Tibial artery (tissue), 4 donors: ENCODE measurements around the gene FCHO2.
"Not testable (repeated sequence)": the region's sequence is repeated elsewhere in the genome, so short reads cannot be mapped to it uniquely, and the experiment has no call there.

ENCODE experiments used
- DNase-seq, 2 donors: peaks; one replicate each; pipeline ENCODE4 v3.0.0-alpha.2; 2019
- H3K27ac ChIP-seq, 2 donors: fragments of 200-600 bp; sonication (generic) in 1 of 2; 1 replicate in 1 of 2; 2 replicates in 1 of 2; pipeline ENCODE4 v1.5.1; 2018 to 2019; ENCODE audit warnings: mild to moderate bottlenecking in 1 of 2
- H3K27me3 ChIP-seq, 2 donors: fragments of 200-600 bp; sonication (generic) in 1 of 2; one replicate each; pipeline versions ENCODE4 v1.5.1 to v1.6.0; 2016 to 2019
- H3K36me3 ChIP-seq, 3 donors: fragments of 200-600 bp; sonication (generic) in 2 of 3; one replicate each; pipeline ENCODE4 v1.5.1; 2016 to 2019; ENCODE audit warnings: mild to moderate bottlenecking in 2 of 3
- H3K4me1 ChIP-seq, 4 donors: fragments of 200-600 bp; sonication (generic) in 2 of 4; 1 replicate in 3 of 4; 2 replicates in 1 of 4; pipeline ENCODE4 v1.5.1; 2016 to 2019
- H3K4me3 ChIP-seq, 2 donors: fragments of 200-600 bp; sonication (generic) in 1 of 2; 1 replicate in 1 of 2; 2 replicates in 1 of 2; pipeline ENCODE4 v1.5.1; 2018 to 2019; ENCODE audit warnings: mild to moderate bottlenecking in 2 of 2
- H3K9me3 ChIP-seq, 3 donors: fragments of 200-600 bp; sonication (generic) in 1 of 3; one replicate each; pipeline ENCODE4 v1.5.1; 2016 to 2019
- intact Hi-C: fragments of 100-400 bp; cut with DNase I; formaldehyde crosslinking; loops from one replicate; pipeline ENCODE4 v1.15.0; 2023; ENCODE audit warnings: low total_unique reads
- TF ChIP-seq, protein P1 (sequence below), 2 experiments: fragments of 200-600 bp in 1 of 2; fragments of 450-650 bp in 1 of 2; IDR thresholded peaks; one replicate each; pipeline ENCODE4 v1.5.1; 2017 to 2019; ENCODE audit warnings: antibody characterized with exemption in 2 of 2, mild to moderate bottlenecking in 1 of 2, moderate library complexity in 1 of 2

FCHO2 gene

DNA sequence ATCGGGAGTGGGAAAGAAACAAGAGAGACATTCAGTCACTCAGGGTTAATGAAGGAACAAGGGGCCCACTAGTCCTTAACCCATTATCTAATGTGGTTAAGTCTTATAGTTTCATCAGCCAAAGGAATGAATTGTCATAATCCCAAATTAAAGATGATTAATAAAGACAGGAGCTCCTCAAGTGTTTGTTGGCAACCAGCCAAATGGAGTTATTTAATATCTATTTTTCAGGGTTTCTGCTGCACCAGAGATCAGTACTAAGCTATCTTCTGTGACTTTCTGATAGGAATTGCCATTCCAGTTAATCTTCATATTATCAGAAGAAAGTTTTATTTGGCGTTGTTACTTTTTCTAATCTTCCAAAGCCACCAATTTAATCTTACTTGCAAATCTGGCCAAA, 34.0 kb upstream of the FCHO2 start:
- TF ChIP-seq, protein P1, sequence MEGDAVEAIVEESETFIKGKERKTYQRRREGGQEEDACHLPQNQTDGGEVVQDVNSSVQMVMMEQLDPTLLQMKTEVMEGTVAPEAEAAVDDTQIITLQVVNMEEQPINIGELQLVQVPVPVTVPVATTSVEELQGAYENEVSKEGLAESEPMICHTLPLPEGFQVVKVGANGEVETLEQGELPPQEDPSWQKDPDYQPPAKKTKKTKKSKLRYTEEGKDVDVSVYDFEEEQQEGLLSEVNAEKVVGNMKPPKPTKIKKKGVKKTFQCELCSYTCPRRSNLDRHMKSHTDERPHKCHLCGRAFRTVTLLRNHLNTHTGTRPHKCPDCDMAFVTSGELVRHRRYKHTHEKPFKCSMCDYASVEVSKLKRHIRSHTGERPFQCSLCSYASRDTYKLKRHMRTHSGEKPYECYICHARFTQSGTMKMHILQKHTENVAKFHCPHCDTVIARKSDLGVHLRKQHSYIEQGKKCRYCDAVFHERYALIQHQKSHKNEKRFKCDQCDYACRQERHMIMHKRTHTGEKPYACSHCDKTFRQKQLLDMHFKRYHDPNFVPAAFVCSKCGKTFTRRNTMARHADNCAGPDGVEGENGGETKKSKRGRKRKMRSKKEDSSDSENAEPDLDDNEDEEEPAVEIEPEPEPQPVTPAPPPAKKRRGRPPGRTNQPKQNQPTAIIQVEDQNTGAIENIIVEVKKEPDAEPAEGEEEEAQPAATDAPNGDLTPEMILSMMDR (IDR thresholded peaks at IDR 0.05), result no peak
- H3K9me3 ChIP-seq, result no peaks in the 10 kb centered on the region
- H3K4me1 ChIP-seq, result no peaks in the 10 kb centered on the region
- H3K27me3 ChIP-seq, result no peaks in the 10 kb centered on the region
- intact Hi-C loops, result no loop called here
- no peak overlapping the region for H3K4me3 ChIP-seq
- DNase-seq, result no peak
- H3K27ac ChIP-seq, result no peak overlapping the region
- no peaks in the 10 kb centered on the region for H3K36me3 ChIP-seq

DNA sequence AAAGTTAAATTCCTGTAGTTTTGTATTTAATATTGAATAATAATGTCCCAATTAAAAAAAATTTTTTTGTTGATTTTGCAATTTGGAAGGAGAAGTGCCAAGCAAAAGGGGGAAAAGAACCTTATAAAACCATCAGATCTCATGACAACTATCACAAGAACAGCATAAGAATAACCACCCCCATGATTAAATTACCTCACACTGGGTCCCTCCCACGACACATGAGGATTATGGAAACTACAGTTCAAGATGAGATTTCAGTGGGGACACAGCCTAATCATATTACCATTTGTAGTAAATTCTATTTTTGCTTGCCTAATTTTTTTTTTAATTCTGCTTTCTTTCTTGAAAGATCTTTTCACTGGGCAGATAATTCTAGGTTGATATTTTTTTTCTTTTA, 33.4 kb upstream of the FCHO2 start:
- H3K4me1 ChIP-seq, result no peaks in the 10 kb centered on the region
- intact Hi-C loops, result no loop called here
- TF ChIP-seq, protein P1 (IDR thresholded peaks at IDR 0.05), result no peak

DNA sequence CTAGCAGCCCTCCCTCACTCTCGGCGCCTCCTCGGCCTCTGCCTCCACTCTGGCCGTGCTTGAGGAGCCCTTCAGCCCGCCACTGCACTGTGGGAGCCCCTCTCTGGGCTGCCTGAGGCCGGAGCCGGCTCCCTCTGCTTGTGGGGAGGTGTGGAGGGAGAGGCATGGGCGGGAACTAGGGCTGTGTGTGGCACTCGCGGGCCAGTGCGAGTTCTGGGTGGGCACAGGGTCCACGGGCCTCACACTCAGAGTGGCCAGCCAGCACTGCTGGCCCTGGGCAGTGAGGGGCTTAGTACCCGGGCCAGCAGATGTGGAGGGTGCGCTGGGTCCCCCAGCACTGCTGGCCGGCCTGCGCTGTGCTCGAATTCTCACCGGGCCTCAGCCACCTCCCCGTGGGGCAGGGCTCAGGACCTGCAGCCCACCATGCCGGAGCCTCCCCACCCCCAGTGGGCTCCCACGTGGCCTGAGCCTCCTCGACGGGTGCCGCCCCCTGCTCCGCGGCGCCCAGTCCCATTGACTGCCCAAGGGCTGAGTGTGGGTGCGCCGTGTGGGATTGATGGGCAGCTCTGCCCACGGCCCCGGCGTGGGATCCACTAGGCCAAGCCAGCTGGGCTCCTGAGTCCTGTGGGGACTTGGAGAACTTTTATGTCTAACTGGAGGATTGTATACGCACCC, 30.4 kb upstream of the FCHO2 start:
- no peaks in the 10 kb centered on the region for H3K4me1 ChIP-seq
- no peaks in the 10 kb centered on the region for H3K36me3 ChIP-seq
- H3K9me3 ChIP-seq, result no peaks in the 10 kb centered on the region
- H3K27me3 ChIP-seq, result no peaks in the 10 kb centered on the region
- no peak for DNase-seq
- H3K27ac ChIP-seq, result no peak overlapping the region
- TF ChIP-seq, protein P1 (IDR thresholded peaks at IDR 0.05), result no peak
- no peak overlapping the region for H3K4me3 ChIP-seq
- intact Hi-C loops, result no loop called here

More for the DNA sequence above, 33.4 kb upstream of the FCHO2 start:
- DNase-seq, result no peak
- H3K4me3 ChIP-seq, result no peak overlapping the region
- no peaks in the 10 kb centered on the region for H3K9me3 ChIP-seq
- no peak overlapping the region for H3K27ac ChIP-seq
- H3K27me3 ChIP-seq, result no peaks in the 10 kb centered on the region
- H3K36me3 ChIP-seq, result no peaks in the 10 kb centered on the region

DNA sequence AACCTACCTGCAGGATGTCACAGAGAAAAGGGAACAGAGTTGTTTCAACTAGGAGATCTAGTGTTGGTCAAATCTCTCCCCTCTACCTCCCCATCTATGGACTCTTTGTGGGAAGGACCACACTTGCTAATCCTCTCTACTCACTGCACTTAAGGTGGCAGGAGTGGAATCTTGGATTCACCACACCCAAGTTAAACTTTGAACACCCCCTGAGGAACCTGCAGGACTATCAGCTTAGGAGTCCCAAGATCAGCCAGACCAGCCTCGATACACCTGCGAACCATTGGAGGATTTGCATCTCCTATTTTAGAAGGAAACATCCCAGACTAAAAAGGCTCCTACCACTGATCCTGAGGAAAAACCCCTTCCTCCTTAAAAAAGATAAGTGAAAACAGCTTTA, 23.2 kb upstream of the FCHO2 start:
- H3K4me3 ChIP-seq, H3K27me3 ChIP-seq, H3K27ac ChIP-seq, H3K9me3 ChIP-seq, H3K4me1 ChIP-seq, intact Hi-C loops, H3K36me3 ChIP-seq, DNase-seq: not testable (repeated sequence)

DNA sequence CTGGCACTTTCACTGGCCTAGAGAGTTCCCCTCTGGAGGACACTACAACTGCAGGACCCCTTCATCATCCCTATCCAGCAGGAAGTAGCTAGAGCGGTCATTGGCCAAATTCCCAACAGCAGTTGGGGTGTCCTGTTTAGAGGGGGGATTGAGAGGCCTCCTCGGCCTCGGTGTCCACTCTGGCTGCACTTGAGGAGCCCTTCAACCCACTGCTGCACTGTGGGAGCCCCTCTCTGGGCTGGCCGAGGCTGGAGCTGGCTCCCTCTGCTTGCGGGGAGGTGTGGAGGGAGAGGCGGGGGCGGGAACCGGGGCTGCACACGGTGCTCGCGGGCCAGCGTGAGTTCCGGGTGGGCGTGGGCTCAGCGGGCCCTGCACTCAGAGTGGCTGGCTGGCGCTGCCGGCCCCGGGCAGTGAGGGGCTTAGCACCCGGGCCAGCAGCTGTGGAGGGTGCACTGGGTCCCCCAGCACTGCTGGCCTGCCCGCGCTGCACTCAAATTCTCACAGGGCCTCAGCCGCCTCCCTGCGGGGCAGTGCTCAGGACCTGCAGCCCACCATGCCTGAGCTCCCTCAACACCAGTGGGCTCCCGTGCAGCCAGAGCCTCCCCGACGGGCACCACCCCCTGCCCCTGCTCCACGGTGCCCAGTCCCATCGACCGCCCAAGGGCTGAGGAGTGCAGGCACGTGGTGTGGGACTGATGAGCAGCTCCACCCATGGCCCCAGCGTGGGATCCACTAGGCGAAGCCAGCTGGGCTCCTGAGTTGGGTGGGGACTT, 20.7 kb upstream of the FCHO2 start:
- H3K4me1 ChIP-seq, intact Hi-C loops, H3K27me3 ChIP-seq, DNase-seq, H3K27ac ChIP-seq, H3K4me3 ChIP-seq, H3K36me3 ChIP-seq, H3K9me3 ChIP-seq: not testable (repeated sequence)

DNA sequence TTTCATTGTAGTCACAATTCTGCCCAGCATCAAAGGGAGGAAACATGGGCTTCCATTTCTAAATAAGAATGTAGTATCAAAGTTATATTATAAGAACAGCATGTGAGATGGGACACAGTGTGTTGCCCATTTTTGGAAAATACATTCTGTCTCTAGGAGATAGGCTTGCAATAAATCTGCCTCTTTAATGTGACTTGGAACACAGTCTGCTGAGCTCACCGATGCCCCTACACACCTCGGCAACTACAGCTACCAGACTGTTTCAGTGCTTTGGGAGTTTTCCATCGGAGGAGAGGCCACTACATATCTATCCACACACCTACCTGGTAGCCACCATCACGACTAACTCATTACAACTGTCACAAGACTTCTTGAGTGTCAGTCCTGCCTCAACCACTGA, 18.9 kb upstream of the FCHO2 start:
- no peak overlapping the region for H3K4me3 ChIP-seq
- H3K27me3 ChIP-seq, result peaks cover 0 to 5% of the 10 kb centered on the region in 2 donors
- no peaks in the 10 kb centered on the region for H3K4me1 ChIP-seq
- no peak for DNase-seq
- H3K27ac ChIP-seq, result no peak overlapping the region
- no peaks in the 10 kb centered on the region for H3K9me3 ChIP-seq
- TF ChIP-seq, protein P1 (IDR thresholded peaks at IDR 0.05), result no peak
- no peaks in the 10 kb centered on the region for H3K36me3 ChIP-seq
- intact Hi-C loops, result no loop called here
